ENCODE data around the gene MAP2K6.

GRCh38 chr17:69431835-69432234 is 17.3 kb downstream of the MAP2K6 start:
- TF ChIP-seq POLR2A (IDR thresholded peaks at IDR 0.05; ENCODE audit: low read depth, low read length), result no peak
- TF ChIP-seq TAF1 (IDR thresholded peaks at IDR 0.05; ENCODE audit: low read depth, low read length), result no peak
- no peak for TF ChIP-seq POLR2AphosphoS5 (IDR thresholded peaks at IDR 0.05; ENCODE audit: low read depth, low read length)

Measured in GM12891 (cell line).